K562 (cell line): ENCODE results near the gene PNMA3. TPM values are rescaled to one million over a fixed set of nuclear protein-coding genes. Genes with fewer than 3 reads are reported as not detected.
A peak's percentile ranks its signal among the peaks of the same experiment; 100 is the strongest.

Experiments
- ARID1B ChIP-seq: fragments of 450-650 bp; IDR thresholded peaks from 2 replicates; pipeline ENCODE4 v1.6.1; 2016; ENCODE audit warnings: antibody characterized with exemption, mild to moderate bottlenecking, inconsistent platforms
- ARNT ChIP-seq, 2 experiments: fragments of 450-650 bp; IDR thresholded peaks; 2 replicates each; pipeline ENCODE4 v1.6.1; 2016; ENCODE audit warnings: mild to moderate bottlenecking in 1 of 2
- CREM ChIP-seq: IDR thresholded peaks from 2 replicates; pipeline ENCODE4 v1.6.1; 2014; ENCODE audit warnings: antibody characterized with exemption, low read depth
- EHMT2 ChIP-seq: fragments of 450-650 bp; IDR thresholded peaks from 2 replicates; pipeline ENCODE4 v1.6.1; 2018; ENCODE audit warnings: antibody characterized with exemption
- FIP1L1 ChIP-seq: fragments of 200-400 bp; formaldehyde crosslinking; IDR thresholded peaks from 2 replicates; pipeline ENCODE4 v1.6.1; 2018; ENCODE audit warnings: mild to moderate bottlenecking, low read depth, low read length; ENCODE audit not compliant: poor library complexity, severe bottlenecking
- GABPB2 ChIP-seq: fragments of 250-450 bp; sonication (Bioruptor Pico); conservative IDR thresholded peaks from 2 replicates; pipeline ENCODE4 v1.5.1; 2021; ENCODE audit warnings: mild to moderate bottlenecking
- IRF2 ChIP-seq: sonication (generic); formaldehyde crosslinking; IDR thresholded peaks from 2 replicates; pipeline ENCODE4 v1.8.1; 2022; ENCODE audit warnings: mild to moderate bottlenecking, missing genetic modification reagents
- MXI1 ChIP-seq: IDR thresholded peaks from 2 replicates; pipeline ENCODE4 v1.6.1; 2011; ENCODE audit warnings: low read depth, mild to moderate bottlenecking, improper control_type of control experiment, low read length
- NEUROD1 ChIP-seq: fragments of 150-350 bp; IDR thresholded peaks from 2 replicates; pipeline ENCODE4 v1.6.1; 2014; ENCODE audit warnings: borderline replicate concordance, low read length, low read depth; ENCODE audit not compliant: partially characterized antibody
- NR1H2 ChIP-seq: sonication (generic); formaldehyde crosslinking; IDR thresholded peaks from 2 replicates; pipeline ENCODE4 v1.4.0; 2020; ENCODE audit warnings: mild to moderate bottlenecking, missing genetic modification reagents
- OTX1 ChIP-seq: fragments of 450-650 bp; formaldehyde crosslinking; IDR thresholded peaks from 2 replicates; pipeline ENCODE4 v1.4.0; 2022; ENCODE audit warnings: mild to moderate bottlenecking
- PHB ChIP-seq: fragments of 250-450 bp; sonication (Bioruptor Pico); IDR thresholded peaks from 2 replicates; pipeline ENCODE4 v1.5.0; 2021
- SIRT6 ChIP-seq: IDR thresholded peaks from one replicate; pipeline ENCODE4 v1.6.1; 2012; ENCODE audit warnings: low read depth, mild to moderate bottlenecking, control low read depth, inconsistent platforms, low read length, moderate library complexity
- SREBF2 ChIP-seq: sonication (generic); formaldehyde crosslinking; IDR thresholded peaks from 2 replicates; pipeline ENCODE4 v1.4.0; 2020; ENCODE audit warnings: mild to moderate bottlenecking, missing genetic modification reagents
- STAT5A ChIP-seq: IDR thresholded peaks from 2 replicates; pipeline ENCODE4 v1.6.1; 2012; ENCODE audit warnings: low read length, inconsistent platforms, borderline replicate concordance
- ZC3H8 ChIP-seq: fragments of 450-650 bp; IDR thresholded peaks from 2 replicates; pipeline ENCODE4 v1.6.1; 2017
- ZFPM2 ChIP-seq: fragments of 250-450 bp; sonication (Bioruptor Pico); IDR thresholded peaks from 2 replicates; pipeline ENCODE4 v1.5.1; 2022; ENCODE audit warnings: mild to moderate bottlenecking
- ZNF143 ChIP-seq: sonication (generic); formaldehyde crosslinking; IDR thresholded peaks from 2 replicates; pipeline ENCODE4 v1.9.0; 2022; ENCODE audit warnings: mild to moderate bottlenecking, missing genetic modification reagents
- ZNF41 ChIP-seq: fragments of 250-450 bp; sonication (Bioruptor Pico); conservative IDR thresholded peaks from 2 replicates; pipeline ENCODE4 v1.4.0; 2020; ENCODE audit warnings: mild to moderate bottlenecking
- polyA plus RNA-seq, 8 experiments: library from polyadenylated mRNA; depleted of rRNA in 4 of 8; stranded (reverse) in 5 of 8; unstranded in 3 of 8; fragments of >200 nt; fragmentation: Nextera tagmentation in 2 of 8; fragmentation: Illumina TruSeq in 1 of 8; extraction: Ambion mirVana in 2 of 8; extraction: Trizol in 1 of 8; gene quantifications; 2 replicates each; pipeline versions ENCODE4 v1.2.1 to v1.2.3, GENCODE V29; 2011 to 2014; ENCODE audit warnings: inconsistent platforms in 1 of 8, missing spikeins in 1 of 8
- total RNA-seq, 7 experiments: library from RNA; depleted of rRNA in 6 of 7; stranded (reverse); fragments of >200 nt in 6 of 7; fragmentation: Illumina TruSeq in 2 of 7; extraction: Trizol in 2 of 7; gene quantifications; 2 replicates each; pipeline versions ENCODE4 v1.2.1 to v1.2.3, GENCODE V29; 2011 to 2021; ENCODE audit warnings: low replicate concordance in 1 of 7
- TF ChIP-seq, protein P1 (sequence below): fragments of 200-800 bp; sonication (Bioruptor generic); IDR thresholded peaks from 2 replicates; pipeline ENCODE4 v1.6.1; 2016; ENCODE audit warnings: missing genetic modification characterization, missing compliant biosample characterization
- TF ChIP-seq, protein P2 (sequence below): fragments of 150-350 bp; IDR thresholded peaks from 2 replicates; pipeline ENCODE4 v1.6.1; 2014; ENCODE audit warnings: low read depth, mild to moderate bottlenecking, low read length, borderline replicate concordance

Gene PNMA3
- total and polyA plus RNA-seq, 9 of the 15 experiments (the other 6 are each of a cell fraction or from before 2014, with no cell fraction given): 0.01 to 1.5 (median 0.95) TPM; not detected in 1

DNA sequence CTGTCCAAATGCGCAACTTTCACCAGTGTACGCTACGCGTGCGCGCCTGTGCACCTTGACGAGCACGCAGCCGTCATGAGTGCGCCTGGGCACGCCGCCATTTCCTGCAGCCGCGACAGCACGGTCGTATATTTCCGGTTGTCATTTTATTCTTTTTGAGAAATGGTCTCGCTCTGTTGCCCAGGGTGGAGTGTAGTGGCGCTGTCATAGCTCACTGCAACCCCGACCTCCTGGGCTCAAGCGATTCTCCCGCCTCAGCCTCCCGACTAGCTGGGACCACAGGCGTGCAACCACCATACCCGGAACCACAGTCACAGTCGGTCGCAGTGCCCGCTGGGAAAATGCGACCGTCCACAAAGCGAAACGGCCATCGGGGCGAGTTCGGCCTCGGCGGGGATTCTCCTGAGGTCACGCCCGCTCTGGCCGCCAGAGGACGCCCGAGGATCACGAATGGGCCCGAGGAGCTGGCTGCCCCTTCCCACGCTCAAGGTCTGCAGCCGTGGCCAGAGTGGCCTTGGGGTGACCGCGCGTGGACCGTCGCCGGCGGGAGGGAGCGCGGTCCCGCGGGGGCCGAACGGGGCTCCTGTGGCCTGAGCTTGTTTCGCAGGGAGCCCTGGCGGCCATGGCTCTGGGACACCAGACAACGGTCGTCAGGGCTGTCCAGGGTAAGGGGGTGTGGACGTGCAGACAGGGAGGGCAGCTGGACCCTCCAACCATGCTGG, 23.7 kb upstream of the PNMA3 start (continued):
- TF ChIP-seq IRF2 (CRISPR knock-in tag): no peak
- no peak for TF ChIP-seq PHB
- no peak; the same call in 1 of the 2 replicates for TF ChIP-seq CREM
- TF ChIP-seq GABPB2: no peak
- no peak for TF ChIP-seq SREBF2
- peak; percentile 75 for TF ChIP-seq ZNF143
- TF ChIP-seq NR1H2 (CRISPR knock-in tag): no peak
- no peak for TF ChIP-seq EHMT2
- TF ChIP-seq, protein P1, sequence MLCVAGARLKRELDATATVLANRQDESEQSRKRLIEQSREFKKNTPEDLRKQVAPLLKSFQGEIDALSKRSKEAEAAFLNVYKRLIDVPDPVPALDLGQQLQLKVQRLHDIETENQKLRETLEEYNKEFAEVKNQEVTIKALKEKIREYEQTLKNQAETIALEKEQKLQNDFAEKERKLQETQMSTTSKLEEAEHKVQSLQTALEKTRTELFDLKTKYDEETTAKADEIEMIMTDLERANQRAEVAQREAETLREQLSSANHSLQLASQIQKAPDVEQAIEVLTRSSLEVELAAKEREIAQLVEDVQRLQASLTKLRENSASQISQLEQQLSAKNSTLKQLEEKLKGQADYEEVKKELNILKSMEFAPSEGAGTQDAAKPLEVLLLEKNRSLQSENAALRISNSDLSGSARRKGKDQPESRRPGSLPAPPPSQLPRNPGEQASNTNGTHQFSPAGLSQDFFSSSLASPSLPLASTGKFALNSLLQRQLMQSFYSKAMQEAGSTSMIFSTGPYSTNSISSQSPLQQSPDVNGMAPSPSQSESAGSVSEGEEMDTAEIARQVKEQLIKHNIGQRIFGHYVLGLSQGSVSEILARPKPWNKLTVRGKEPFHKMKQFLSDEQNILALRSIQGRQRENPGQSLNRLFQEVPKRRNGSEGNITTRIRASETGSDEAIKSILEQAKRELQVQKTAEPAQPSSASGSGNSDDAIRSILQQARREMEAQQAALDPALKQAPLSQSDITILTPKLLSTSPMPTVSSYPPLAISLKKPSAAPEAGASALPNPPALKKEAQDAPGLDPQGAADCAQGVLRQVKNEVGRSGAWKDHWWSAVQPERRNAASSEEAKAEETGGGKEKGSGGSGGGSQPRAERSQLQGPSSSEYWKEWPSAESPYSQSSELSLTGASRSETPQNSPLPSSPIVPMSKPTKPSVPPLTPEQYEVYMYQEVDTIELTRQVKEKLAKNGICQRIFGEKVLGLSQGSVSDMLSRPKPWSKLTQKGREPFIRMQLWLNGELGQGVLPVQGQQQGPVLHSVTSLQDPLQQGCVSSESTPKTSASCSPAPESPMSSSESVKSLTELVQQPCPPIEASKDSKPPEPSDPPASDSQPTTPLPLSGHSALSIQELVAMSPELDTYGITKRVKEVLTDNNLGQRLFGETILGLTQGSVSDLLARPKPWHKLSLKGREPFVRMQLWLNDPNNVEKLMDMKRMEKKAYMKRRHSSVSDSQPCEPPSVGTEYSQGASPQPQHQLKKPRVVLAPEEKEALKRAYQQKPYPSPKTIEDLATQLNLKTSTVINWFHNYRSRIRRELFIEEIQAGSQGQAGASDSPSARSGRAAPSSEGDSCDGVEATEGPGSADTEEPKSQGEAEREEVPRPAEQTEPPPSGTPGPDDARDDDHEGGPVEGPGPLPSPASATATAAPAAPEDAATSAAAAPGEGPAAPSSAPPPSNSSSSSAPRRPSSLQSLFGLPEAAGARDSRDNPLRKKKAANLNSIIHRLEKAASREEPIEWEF (CRISPR knock-in tag): no peak
- TF ChIP-seq STAT5A: no peak
- no peak for TF ChIP-seq SIRT6
- TF ChIP-seq NEUROD1: peak; percentile 11
- no peak for TF ChIP-seq ZNF41
- no peak for TF ChIP-seq ZFPM2 (CRISPR knock-in tag)
- TF ChIP-seq FIP1L1: peak; percentile 56
- no peak for TF ChIP-seq ARID1B
- no peak for TF ChIP-seq OTX1 (CRISPR knock-in tag)
- TF ChIP-seq, protein P2, sequence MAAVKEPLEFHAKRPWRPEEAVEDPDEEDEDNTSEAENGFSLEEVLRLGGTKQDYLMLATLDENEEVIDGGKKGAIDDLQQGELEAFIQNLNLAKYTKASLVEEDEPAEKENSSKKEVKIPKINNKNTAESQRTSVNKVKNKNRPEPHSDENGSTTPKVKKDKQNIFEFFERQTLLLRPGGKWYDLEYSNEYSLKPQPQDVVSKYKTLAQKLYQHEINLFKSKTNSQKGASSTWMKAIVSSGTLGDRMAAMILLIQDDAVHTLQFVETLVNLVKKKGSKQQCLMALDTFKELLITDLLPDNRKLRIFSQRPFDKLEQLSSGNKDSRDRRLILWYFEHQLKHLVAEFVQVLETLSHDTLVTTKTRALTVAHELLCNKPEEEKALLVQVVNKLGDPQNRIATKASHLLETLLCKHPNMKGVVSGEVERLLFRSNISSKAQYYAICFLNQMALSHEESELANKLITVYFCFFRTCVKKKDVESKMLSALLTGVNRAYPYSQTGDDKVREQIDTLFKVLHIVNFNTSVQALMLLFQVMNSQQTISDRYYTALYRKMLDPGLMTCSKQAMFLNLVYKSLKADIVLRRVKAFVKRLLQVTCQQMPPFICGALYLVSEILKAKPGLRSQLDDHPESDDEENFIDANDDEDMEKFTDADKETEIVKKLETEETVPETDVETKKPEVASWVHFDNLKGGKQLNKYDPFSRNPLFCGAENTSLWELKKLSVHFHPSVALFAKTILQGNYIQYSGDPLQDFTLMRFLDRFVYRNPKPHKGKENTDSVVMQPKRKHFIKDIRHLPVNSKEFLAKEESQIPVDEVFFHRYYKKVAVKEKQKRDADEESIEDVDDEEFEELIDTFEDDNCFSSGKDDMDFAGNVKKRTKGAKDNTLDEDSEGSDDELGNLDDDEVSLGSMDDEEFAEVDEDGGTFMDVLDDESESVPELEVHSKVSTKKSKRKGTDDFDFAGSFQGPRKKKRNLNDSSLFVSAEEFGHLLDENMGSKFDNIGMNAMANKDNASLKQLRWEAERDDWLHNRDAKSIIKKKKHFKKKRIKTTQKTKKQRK: no peak
- no peak for TF ChIP-seq ZC3H8
- TF ChIP-seq MXI1: no peak
- TF ChIP-seq ARNT (IDR thresholded peaks at IDR 0.05): no peak
